ENCODE measurements around the gene MICAL3.

DNA sequence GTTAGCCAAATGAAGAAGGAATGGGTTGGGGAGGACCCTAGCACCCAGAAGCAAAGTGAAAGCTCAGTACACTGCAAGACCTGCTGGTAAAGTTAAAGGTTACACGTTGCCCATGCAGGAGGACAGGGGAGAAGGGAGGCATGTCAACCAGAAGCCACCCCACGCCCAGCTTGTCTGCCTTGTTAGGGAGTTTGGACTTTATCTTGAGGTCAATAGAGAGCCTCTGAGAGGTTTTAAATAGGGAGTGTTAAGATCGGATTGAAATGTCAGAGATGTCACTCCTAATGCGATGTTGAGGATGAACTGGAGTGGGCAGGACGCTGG is 34.7 kb upstream of the MICAL3 start:
- no peak for TF ChIP-seq SP1 (IDR thresholded peaks at IDR 0.05)
- TF ChIP-seq, protein P1, sequence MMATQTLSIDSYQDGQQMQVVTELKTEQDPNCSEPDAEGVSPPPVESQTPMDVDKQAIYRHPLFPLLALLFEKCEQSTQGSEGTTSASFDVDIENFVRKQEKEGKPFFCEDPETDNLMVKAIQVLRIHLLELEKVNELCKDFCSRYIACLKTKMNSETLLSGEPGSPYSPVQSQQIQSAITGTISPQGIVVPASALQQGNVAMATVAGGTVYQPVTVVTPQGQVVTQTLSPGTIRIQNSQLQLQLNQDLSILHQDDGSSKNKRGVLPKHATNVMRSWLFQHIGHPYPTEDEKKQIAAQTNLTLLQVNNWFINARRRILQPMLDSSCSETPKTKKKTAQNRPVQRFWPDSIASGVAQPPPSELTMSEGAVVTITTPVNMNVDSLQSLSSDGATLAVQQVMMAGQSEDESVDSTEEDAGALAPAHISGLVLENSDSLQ (IDR thresholded peaks at IDR 0.05), result no peak
- TF ChIP-seq ELF4 (IDR thresholded peaks at IDR 0.05), result no peak
- TF ChIP-seq FOXM1 (IDR thresholded peaks at IDR 0.05; ENCODE audit: borderline replicate concordance), result no peak
- no peak for TF ChIP-seq CTBP1 (IDR thresholded peaks at IDR 0.05; ENCODE audit: borderline replicate concordance)
- TF ChIP-seq FOXK2 (IDR thresholded peaks at IDR 0.05), result no peak
